A549 (cell line): ENCODE data around the gene RSRC1. TPM values are rescaled to one million over a fixed set of nuclear protein-coding genes. Genes with fewer than 3 reads are reported as not detected.

Source experiments
- ATAC-seq, 2 experiments: fragments of 200-7000 bp in 1 of 2; fragments of >200 bp in 1 of 2; cut with Nextera tagmentation in 1 of 2; cut with Tn5 transposase in 1 of 2; 3 replicates each; pipeline versions ENCODE4 v1.8.0 to v1.9.1; 2018 to 2020; ENCODE audit warnings: mild to moderate bottlenecking in 1 of 2, moderate library complexity in 1 of 2
- CTCF ChIA-PET: fragments of 300-600 bp; sonication (Branson Sonifier 250); formaldehyde crosslinking; extraction: SDS; loops from one replicate; lab custom pipeline; 2021; ENCODE audit warnings: antibody characterized with exemption, inconsistent platforms; lab: Yijun Ruan, JAX
- POLR2A ChIA-PET: fragments of 350-600 bp; formaldehyde crosslinking; extraction: SDS; loops from one replicate; lab custom pipeline; 2021; ENCODE audit warnings: antibody characterized with exemption, inconsistent platforms; lab: Yijun Ruan, JAX
- DNase-seq, 2 experiments: peaks; one replicate each; pipeline versions ENCODE4 v3.0.0 to v3.0.0-alpha.2; 2011 to 2016; ENCODE audit warnings: low read depth in 1 of 2, low spot score in 1 of 2
- FAIRE-seq: peaks from 2 replicates; lab custom pipeline; 2011; peaks lifted over from hg19 to GRCh38; lab: Jason Lieb, UNC
- H3K27ac ChIP-seq, 2 experiments: fragments of >200 bp; sonication (Bioruptor Twin); formaldehyde crosslinking; 3 replicates each; pipeline ENCODE4 v1.5.1; 2016 to 2017
- H3K4me1 ChIP-seq: fragments of >200 bp; sonication (Bioruptor Twin); formaldehyde crosslinking; 3 replicates; pipeline ENCODE4 v1.6.1; 2016
- H3K4me2 ChIP-seq: fragments of >200 bp; sonication (Bioruptor Twin); formaldehyde crosslinking; 3 replicates; pipeline ENCODE4 v1.6.1; 2016
- H3K4me3 ChIP-seq: fragments of >200 bp; sonication (Bioruptor Twin); formaldehyde crosslinking; 3 replicates; pipeline ENCODE4 v1.5.1; 2016
- H3K9me3 ChIP-seq: fragments of >200 bp; sonication (Bioruptor Twin); formaldehyde crosslinking; 3 replicates; pipeline ENCODE4 v1.6.1; 2016
- BHLHE40 ChIP-seq: IDR thresholded peaks from 2 replicates; pipeline ENCODE4 v1.6.1; 2012; ENCODE audit warnings: low read depth, low read length, inconsistent platforms
- CHD2 ChIP-seq: fragments of 150-350 bp; IDR thresholded peaks from 2 replicates; pipeline ENCODE4 v1.6.1; 2014; ENCODE audit warnings: low read length; ENCODE audit not compliant: partially characterized antibody
- CHD4 ChIP-seq: fragments of 200-600 bp; sonication (generic); IDR thresholded peaks from 2 replicates; pipeline ENCODE4 v1.6.1; 2016; ENCODE audit warnings: antibody characterized with exemption, mild to moderate bottlenecking, borderline replicate concordance
- HOXA7 ChIP-seq: fragments of 250-450 bp; sonication (Bioruptor Pico); IDR thresholded peaks from 2 replicates; pipeline ENCODE4 v1.5.0; 2020; ENCODE audit warnings: mild to moderate bottlenecking, moderate library complexity
- HOXB13 ChIP-seq: fragments of 250-450 bp; sonication (Bioruptor Pico); IDR thresholded peaks from 2 replicates; pipeline ENCODE4 v1.5.0; 2020; ENCODE audit warnings: low read depth, mild to moderate bottlenecking, moderate library complexity
- HOXB5 ChIP-seq: fragments of 250-450 bp; sonication (Bioruptor Pico); IDR thresholded peaks from 2 replicates; pipeline ENCODE4 v1.5.0; 2020; ENCODE audit warnings: mild to moderate bottlenecking, moderate library complexity
- JUN ChIP-seq, 2 experiments: fragments of >200 bp; sonication (Bioruptor Twin); formaldehyde crosslinking; IDR thresholded peaks; 2 replicates in 1 of 2; 3 replicates in 1 of 2; pipeline ENCODE4 v1.6.1; 2016 to 2017
- MAFK ChIP-seq: fragments of 450-650 bp; IDR thresholded peaks from 2 replicates; pipeline ENCODE4 v1.6.1; 2014; ENCODE audit not compliant: partially characterized antibody
- MYC ChIP-seq: IDR thresholded peaks from 2 replicates; pipeline ENCODE4 v1.6.1; 2012; ENCODE audit warnings: mild to moderate bottlenecking, inconsistent platforms, low read length, improper control_type of control experiment, borderline replicate concordance
- NPAS2 ChIP-seq: fragments of 250-450 bp; sonication (Bioruptor Pico); IDR thresholded peaks from 2 replicates; pipeline ENCODE4 v1.8.0; 2022; ENCODE audit warnings: mild to moderate bottlenecking, moderate library complexity, borderline replicate concordance
- POLR2AphosphoS2 ChIP-seq: conservative IDR thresholded peaks from 2 replicates; pipeline ENCODE4 v1.6.1; 2012; ENCODE audit warnings: low read length, improper control_type of control experiment, inconsistent platforms
- RAD21 ChIP-seq, 2 experiments: fragments of >200 bp in 1 of 2; sonication (Bioruptor Twin) in 1 of 2; formaldehyde crosslinking in 1 of 2; IDR thresholded peaks in 1 of 2; conservative IDR thresholded peaks in 1 of 2; 2 replicates in 1 of 2; 3 replicates in 1 of 2; pipeline ENCODE4 v1.6.1; 2012 to 2018; ENCODE audit warnings: inconsistent platforms in 1 of 2
- RARB ChIP-seq: fragments of 250-450 bp; sonication (Bioruptor Pico); IDR thresholded peaks from 2 replicates; pipeline ENCODE4 v1.8.0; 2021; ENCODE audit warnings: mild to moderate bottlenecking, moderate library complexity
- TFCP2L1 ChIP-seq: fragments of 250-450 bp; sonication (Bioruptor Pico); IDR thresholded peaks from 2 replicates; pipeline ENCODE4 v1.5.0; 2021; ENCODE audit warnings: mild to moderate bottlenecking
- ZC3H11A ChIP-seq: fragments of 450-650 bp; IDR thresholded peaks from 2 replicates; pipeline ENCODE4 v1.6.1; 2014; ENCODE audit warnings: antibody characterized with exemption, mild to moderate bottlenecking
- WGBS: methylation state at CpG from one replicate; pipeline ENCODE4 v1.1.6; 2017; ENCODE audit errors: missing lambda C conversion rate; 5-methylcytosine and 5-hydroxymethylcytosine counted together
- polyA plus RNA-seq, 4 experiments: library from polyadenylated mRNA; depleted of rRNA in 3 of 4; stranded (reverse); fragments of >200 nt; fragmentation: RNase III in 1 of 4; extraction: RNeasy Plus Mini Kit Qiagen cat#74134 plus additional on column Dnase treatment in 1 of 4; gene quantifications; 2 replicates in 3 of 4; 3 replicates in 1 of 4; pipeline ENCODE4 v1.2.3, GENCODE V29; 2011 to 2017
- TF ChIP-seq, protein P1 (sequence below): fragments of 250-450 bp; sonication (Bioruptor Pico); IDR thresholded peaks from 2 replicates; pipeline ENCODE4 v1.5.0; 2020; ENCODE audit warnings: low read depth, mild to moderate bottlenecking, moderate library complexity
- TF ChIP-seq, protein P2 (sequence below): fragments of 450-650 bp; IDR thresholded peaks from 2 replicates; pipeline ENCODE4 v1.6.1; 2014; ENCODE audit warnings: antibody characterized with exemption
- TF ChIP-seq, protein P3 (sequence below): IDR thresholded peaks from 2 replicates; pipeline ENCODE4 v1.6.1; 2012; ENCODE audit warnings: low read depth, borderline replicate concordance

The RSRC1 gene
- polyA plus RNA-seq, 2 of the 4 experiments (the other 2 are of a cell fraction): 17.5 to 52.2 TPM

DNA sequence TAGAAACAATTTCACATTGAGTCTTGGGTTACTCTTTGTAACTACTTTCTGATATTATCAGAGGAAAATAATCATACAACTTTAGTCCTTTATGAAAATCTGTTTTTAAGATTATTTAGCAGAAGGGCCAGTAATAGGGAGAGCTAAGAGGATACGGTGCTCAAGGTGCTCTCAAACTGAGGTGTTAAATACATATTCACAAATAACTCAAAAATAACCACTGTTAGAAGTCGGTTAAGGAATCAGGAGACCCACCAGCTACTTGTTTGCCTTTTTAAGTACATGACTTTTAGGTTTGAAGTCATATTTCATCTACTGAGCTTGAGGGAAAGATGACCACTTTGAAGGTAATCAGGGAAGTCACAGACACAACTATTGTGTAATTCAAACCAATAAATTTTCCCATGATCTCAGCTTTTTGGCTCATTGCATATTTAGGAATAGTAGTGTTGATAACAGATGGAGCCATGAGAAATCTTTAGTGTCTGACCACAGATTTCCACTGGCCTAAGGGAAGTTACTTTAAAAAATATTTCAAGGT, 1.4 kb upstream of the RSRC1 start:
- DNase-seq (no peak), FAIRE-seq (no peak)
- TF ChIP-seq MYC: no peak
- TF ChIP-seq BHLHE40: no peak
- no peak for TF ChIP-seq TFCP2L1 (CRISPR knock-in tag)
- TF ChIP-seq RAD21 (conservative IDR thresholded peaks at IDR 0.05 in 1 of 2, IDR thresholded peaks at IDR 0.05 in 1 of 2): no peak
- no peak for TF ChIP-seq CHD4
- no peak for TF ChIP-seq CHD2
- TF ChIP-seq NPAS2 (CRISPR knock-in tag): no peak
- TF ChIP-seq POLR2AphosphoS2: no peak
- no peak for TF ChIP-seq JUN (IDR thresholded peaks at IDR 0.05)
- no peak for TF ChIP-seq RARB (CRISPR knock-in tag)
- TF ChIP-seq, protein P1, sequence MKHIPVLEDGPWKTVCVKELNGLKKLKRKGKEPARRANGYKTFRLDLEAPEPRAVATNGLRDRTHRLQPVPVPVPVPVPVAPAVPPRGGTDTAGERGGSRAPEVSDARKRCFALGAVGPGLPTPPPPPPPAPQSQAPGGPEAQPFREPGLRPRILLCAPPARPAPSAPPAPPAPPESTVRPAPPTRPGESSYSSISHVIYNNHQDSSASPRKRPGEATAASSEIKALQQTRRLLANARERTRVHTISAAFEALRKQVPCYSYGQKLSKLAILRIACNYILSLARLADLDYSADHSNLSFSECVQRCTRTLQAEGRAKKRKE (CRISPR knock-in tag): no peak
- no peak for TF ChIP-seq HOXB13 (CRISPR knock-in tag)
- TF ChIP-seq, protein P2, sequence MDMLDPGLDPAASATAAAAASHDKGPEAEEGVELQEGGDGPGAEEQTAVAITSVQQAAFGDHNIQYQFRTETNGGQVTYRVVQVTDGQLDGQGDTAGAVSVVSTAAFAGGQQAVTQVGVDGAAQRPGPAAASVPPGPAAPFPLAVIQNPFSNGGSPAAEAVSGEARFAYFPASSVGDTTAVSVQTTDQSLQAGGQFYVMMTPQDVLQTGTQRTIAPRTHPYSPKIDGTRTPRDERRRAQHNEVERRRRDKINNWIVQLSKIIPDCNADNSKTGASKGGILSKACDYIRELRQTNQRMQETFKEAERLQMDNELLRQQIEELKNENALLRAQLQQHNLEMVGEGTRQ: no peak
- TF ChIP-seq, all 56 proteins: peak for 0
- peaks cover 6% of the 10 kb centered on the region; the same call in 2 of the 3 replicates for H3K9me3 ChIP-seq
- H3K4me3 ChIP-seq: no peak overlapping the region
- H3K27ac ChIP-seq: no peak overlapping the region
- ChIA-PET POLR2A (no interaction called here), CTCF (interaction anchor here (1.0 to 1.2 kb wide), 2 partner anchors 326 to 683 kb away, joined by 3 to 4 read pairs; no protein-coding TSS in a partner anchor)
- 55% methylated on average over 2 of the region's 2 CpGs for WGBS
- H3K4me1 ChIP-seq: peaks cover 17% of the 10 kb centered on the region
- no peak for ATAC-seq
- H3K4me2 ChIP-seq: peak overlapping the region; percentile 83; the same call in 1 of the 3 replicates

DNA sequence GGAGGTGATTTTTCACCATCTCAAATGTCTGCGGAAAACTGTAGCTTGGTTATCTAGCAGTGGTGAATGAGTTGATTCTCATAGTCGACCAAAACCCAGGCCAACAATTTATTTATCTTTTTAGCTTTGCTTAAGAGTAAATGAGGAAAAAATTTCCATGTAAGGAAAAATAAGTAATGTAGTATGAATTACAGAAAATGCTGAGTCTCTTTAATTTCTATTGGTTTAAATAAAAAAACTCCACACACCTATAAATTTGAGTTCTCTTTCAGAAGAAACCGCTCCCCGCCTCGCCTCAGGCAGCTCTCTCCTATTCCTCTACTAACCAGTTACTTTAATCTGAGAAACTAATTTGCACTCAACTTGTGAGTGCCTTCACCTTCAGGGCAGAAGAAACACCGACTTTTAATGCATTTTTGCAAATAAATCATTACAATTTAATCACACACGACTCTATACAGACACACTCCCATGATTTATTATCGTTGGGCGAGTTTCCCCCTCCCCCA, 540 bp upstream of the RSRC1 start:
- Histone ChIP-seq H3K9me3 (peaks cover 13% of the 10 kb centered on the region), H3K4me2 (peak overlapping the region; percentile 83), H3K27ac (peak overlapping the region; percentile 87 to 98), H3K4me1 (peaks cover 17% of the 10 kb centered on the region), H3K4me3 (peak overlapping the region; percentile 66)
- 13% methylated on average over 9 of the region's 9 CpGs for WGBS
- FAIRE-seq: no peak
- DNase-seq: no peak
- ChIA-PET POLR2A (interaction anchor here (0.5 to 1.6 kb wide), 10 partner anchors 10 to 503 kb away, joined by 3 to 15 read pairs (median 4); no protein-coding TSS in a partner anchor), CTCF (interaction anchor here (1.0 to 2.2 kb wide), 6 partner anchors 11 to 682 kb away, joined by 3 to 9 read pairs (median 4); no protein-coding TSS in a partner anchor)
- ATAC-seq: no peak
- TF ChIP-seq MAFK (peak; percentile 21), JUN (IDR thresholded peaks at IDR 0.05) (no peak), RARB (CRISPR knock-in tag) (no peak)

DNA sequence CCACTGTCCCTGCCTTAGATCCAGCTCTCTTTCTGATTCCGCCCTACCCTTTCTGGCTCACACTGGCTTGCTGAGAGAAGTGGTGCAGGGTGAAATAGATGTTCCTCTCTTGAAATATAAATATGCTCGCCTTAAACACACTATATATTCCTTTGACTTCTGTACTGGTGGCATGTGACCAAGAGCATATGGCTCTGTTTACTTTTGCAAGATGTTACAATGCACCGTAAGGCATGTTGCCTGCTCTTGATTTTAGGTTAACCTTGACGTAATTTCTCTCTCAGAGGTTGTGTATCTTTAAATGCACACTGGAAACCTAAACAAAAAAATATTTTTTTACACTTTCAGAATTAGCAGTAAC, 749 bp downstream of the RSRC1 start:
- 2% methylated on average over 4 of the region's 4 CpGs for WGBS
- ChIA-PET POLR2A (interaction anchor here (0.9 to 1.6 kb wide), 8 partner anchors 8 to 534 kb away, joined by 3 to 15 read pairs (median 4); partner anchors contain the start of gene GFM1), CTCF (interaction anchor here (0.7 to 2.2 kb wide), 8 partner anchors 12 to 504 kb away, joined by 3 to 9 read pairs (median 3); no protein-coding TSS in a partner anchor)
- Histone ChIP-seq H3K4me3 (peak overlapping the region; percentile 66), H3K4me1 (peaks cover 17% of the 10 kb centered on the region), H3K4me2 (peak overlapping the region; percentile 75), H3K9me3 (peaks cover 13% of the 10 kb centered on the region), H3K27ac (peak overlapping the region; percentile 87 to 98)
- DNase-seq (no peak), ATAC-seq (peak in 1 of 2 experiments; percentile 7; a peak in 1 of 6 replicates), FAIRE-seq (no peak)
- TF ChIP-seq TFCP2L1 (CRISPR knock-in tag) (no peak), BHLHE40 (no peak), HOXA7 (CRISPR knock-in tag) (no peak), ZC3H11A (no peak), CHD4 (no peak), HOXB5 (CRISPR knock-in tag) (no peak), RAD21 (conservative IDR thresholded peaks at IDR 0.05 in 1 of 2, IDR thresholded peaks at IDR 0.05 in 1 of 2) (no peak)
- TF ChIP-seq, protein P3, sequence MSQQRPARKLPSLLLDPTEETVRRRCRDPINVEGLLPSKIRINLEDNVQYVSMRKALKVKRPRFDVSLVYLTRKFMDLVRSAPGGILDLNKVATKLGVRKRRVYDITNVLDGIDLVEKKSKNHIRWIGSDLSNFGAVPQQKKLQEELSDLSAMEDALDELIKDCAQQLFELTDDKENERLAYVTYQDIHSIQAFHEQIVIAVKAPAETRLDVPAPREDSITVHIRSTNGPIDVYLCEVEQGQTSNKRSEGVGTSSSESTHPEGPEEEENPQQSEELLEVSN: no peak
